NCI-H748 treated with DMSO at 0.1 percent for 48 hours (cell line): ENCODE measurements around the gene SNAPC3.
"Not testable (repeated sequence)": the region's sequence is repeated elsewhere in the genome, so short reads cannot be mapped to it uniquely, and the experiment has no call there.

Experiments used
- DNase-seq: peaks from one replicate; lab custom pipeline; 2025; lab: John Stamatoyannopoulos, UW

SNAPC3 gene

GRCh38 chr9:15422372-15423230 is at the start of gene SNAPC3:
Gene SNAPC3 (plus strand): TSS chr9:15422876. CDS start chr9:15422880, 4 bp downstream.
- peak; percentile 94 for DNase-seq

- no peak for DNase-seq
These were observed 48.8 kb upstream of the SNAPC3 start for GRCh38 chr9:15373881-15374280.

GRCh38 chr9:15374310-15374709 is 48.4 kb upstream of the SNAPC3 start:
- no peak for DNase-seq

GRCh38 chr9:15374825-15375224 is 47.9 kb upstream of the SNAPC3 start:
- DNase-seq, result no peak

GRCh38 chr9:15377625-15378540 is 44.8 kb upstream of the SNAPC3 start:
- DNase-seq, result no peak

- not testable (repeated sequence) for DNase-seq
These were observed 43.4 kb upstream of the SNAPC3 start for GRCh38 chr9:15379317-15379716.

GRCh38 chr9:15379888-15380287 is 42.8 kb upstream of the SNAPC3 start:
- not testable (repeated sequence) for DNase-seq

- no peak for DNase-seq
These were observed 41.2 kb upstream of the SNAPC3 start for GRCh38 chr9:15381491-15381890.

- no peak for DNase-seq
These were observed 36.2 kb upstream of the SNAPC3 start for GRCh38 chr9:15386465-15386864.

GRCh38 chr9:15389173-15389572 is 33.5 kb upstream of the SNAPC3 start:
- no peak for DNase-seq

GRCh38 chr9:15389631-15390030 is 33.0 kb upstream of the SNAPC3 start:
- no peak for DNase-seq

GRCh38 chr9:15390201-15390600 is 32.5 kb upstream of the SNAPC3 start:
- no peak for DNase-seq

GRCh38 chr9:15392363-15392762 is 30.3 kb upstream of the SNAPC3 start:
- no peak for DNase-seq

- DNase-seq, result no peak
These were observed 22.3 kb upstream of the SNAPC3 start for GRCh38 chr9:15400281-15400941.

GRCh38 chr9:15401266-15401665 is 21.4 kb upstream of the SNAPC3 start:
- DNase-seq, result no peak

- DNase-seq, result no peak
These were observed 19.5 kb upstream of the SNAPC3 start for GRCh38 chr9:15403155-15403554.

GRCh38 chr9:15404171-15404570 is 18.5 kb upstream of the SNAPC3 start:
- DNase-seq, result no peak

GRCh38 chr9:15416880-15417279 is 5.8 kb upstream of the SNAPC3 start:
- DNase-seq, result peak; percentile 24

- no peak for DNase-seq
These were observed 5.0 kb upstream of the SNAPC3 start for GRCh38 chr9:15417626-15418025.

- DNase-seq, result no peak
These were observed 1.9 kb upstream of the SNAPC3 start for GRCh38 chr9:15420796-15421195.

- no peak for DNase-seq
These were observed 1.1 kb upstream of the SNAPC3 start for GRCh38 chr9:15421532-15421931.

GRCh38 chr9:15421990-15422371 is 695 bp upstream of the SNAPC3 start:
- no peak for DNase-seq
